NT2/D1 (cell line): ENCODE measurements around the gene PTPRJ.

Experiments used
- SUZ12 ChIP-seq: IDR thresholded peaks from 2 replicates; pipeline ENCODE4 v1.6.1; 2011; ENCODE audit not compliant: insufficient read length, insufficient read depth; ENCODE audit errors: extremely low read depth
- YY1 ChIP-seq: IDR thresholded peaks from 2 replicates; pipeline ENCODE4 v1.6.1; 2011; ENCODE audit not compliant: insufficient read length, insufficient read depth
- ZNF274 ChIP-seq: IDR thresholded peaks from 2 replicates; pipeline ENCODE4 v1.6.1; 2011; ENCODE audit warnings: mild to moderate bottlenecking, low read depth, low read length

DNA sequence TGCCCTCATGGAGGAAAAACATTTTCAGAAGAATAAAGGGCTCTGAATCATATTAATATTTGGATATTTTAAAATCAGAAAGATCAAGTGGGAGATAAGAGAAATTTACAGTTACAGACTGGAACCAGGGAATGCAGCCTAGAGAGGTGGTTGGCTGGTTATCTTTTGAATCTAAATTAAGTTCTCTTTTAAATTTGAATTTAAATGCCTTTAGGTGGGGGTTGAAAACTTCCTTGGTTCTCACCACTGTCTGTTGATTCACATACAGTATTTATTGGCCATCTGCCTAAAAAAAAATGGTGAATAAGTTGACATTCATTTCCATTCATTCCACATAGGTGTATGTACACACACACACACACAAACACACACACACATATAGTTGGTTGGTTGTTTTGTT lies 35.7 kb upstream of the PTPRJ start:
- TF ChIP-seq SUZ12 (no peak), ZNF274 (no peak), YY1 (no peak)
